HepG2 (cell line): Measurements from ENCODE around the gene C11orf24. TPM values are rescaled to one million over a fixed set of nuclear protein-coding genes. Genes with fewer than 3 reads are reported as not detected.

Experiments used
- BRCA1 ChIP-seq: sonication (generic); formaldehyde crosslinking; IDR thresholded peaks from 2 replicates; pipeline ENCODE4 v1.4.0; 2020; ENCODE audit warnings: missing genetic modification reagents
- CBX1 ChIP-seq: IDR thresholded peaks from one replicate; pipeline ENCODE4 v1.6.1; 2016; ENCODE audit warnings: antibody characterized with exemption, low read depth
- ELF1 ChIP-seq: sonication (generic); formaldehyde crosslinking; IDR thresholded peaks from 2 replicates; pipeline ENCODE4 v1.4.0; 2020; ENCODE audit warnings: missing genetic modification reagents
- HIVEP1 ChIP-seq: sonication (generic); formaldehyde crosslinking; IDR thresholded peaks from 2 replicates; pipeline ENCODE4 v1.4.0; 2020; ENCODE audit warnings: mild to moderate bottlenecking, missing genetic modification reagents
- JARID2 ChIP-seq: sonication (generic); formaldehyde crosslinking; IDR thresholded peaks from 2 replicates; pipeline ENCODE4 v1.8.1; 2023; ENCODE audit warnings: missing genetic modification reagents, inconsistent platforms; ENCODE audit not compliant: insufficient replicate concordance
- KLF13 ChIP-seq: sonication (generic); formaldehyde crosslinking; IDR thresholded peaks from 2 replicates; pipeline ENCODE4 v1.4.0; 2020; ENCODE audit warnings: mild to moderate bottlenecking, missing genetic modification reagents
- PPARG ChIP-seq: conservative IDR thresholded peaks from 2 replicates; pipeline ENCODE4 v1.6.1; 2016; ENCODE audit warnings: missing biosample characterization, missing genetic modification reagents
- REXO4 ChIP-seq: sonication (generic); formaldehyde crosslinking; IDR thresholded peaks from 2 replicates; pipeline ENCODE4 v1.8.0; 2022; ENCODE audit warnings: missing genetic modification reagents, mild to moderate bottlenecking, borderline replicate concordance
- ZBTB42 ChIP-seq: sonication (generic); formaldehyde crosslinking; IDR thresholded peaks from 2 replicates; pipeline ENCODE4 v1.5.0; 2020; ENCODE audit warnings: mild to moderate bottlenecking, missing genetic modification reagents
- ZMYM2 ChIP-seq: sonication (generic); formaldehyde crosslinking; IDR thresholded peaks from 2 replicates; pipeline ENCODE4 v1.8.0; 2022; ENCODE audit warnings: mild to moderate bottlenecking, missing genetic modification reagents
- ZNF143 ChIP-seq: sonication (generic); formaldehyde crosslinking; IDR thresholded peaks from 2 replicates; pipeline ENCODE4 v1.4.0; 2020; ENCODE audit warnings: missing genetic modification reagents
- ZNF343 ChIP-seq: sonication (generic); formaldehyde crosslinking; IDR thresholded peaks from 2 replicates; pipeline ENCODE4 v1.4.0; 2020; ENCODE audit warnings: mild to moderate bottlenecking, missing genetic modification reagents
- ZNF564 ChIP-seq: sonication (generic); formaldehyde crosslinking; IDR thresholded peaks from 2 replicates; pipeline ENCODE4 v1.8.1; 2023; ENCODE audit warnings: mild to moderate bottlenecking, missing genetic modification reagents
- ZNF607 ChIP-seq: sonication (generic); formaldehyde crosslinking; IDR thresholded peaks from 2 replicates; pipeline ENCODE4 v1.5.1; 2020; ENCODE audit warnings: missing genetic modification reagents, mild to moderate bottlenecking, borderline replicate concordance
- ZNF768 ChIP-seq: sonication (generic); formaldehyde crosslinking; IDR thresholded peaks from 2 replicates; pipeline ENCODE4 v1.4.0; 2020; ENCODE audit warnings: missing genetic modification reagents
- polyA plus RNA-seq, 8 experiments: library from polyadenylated mRNA; depleted of rRNA in 3 of 8; stranded (reverse) in 7 of 8; unstranded in 1 of 8; fragments of >200 nt; fragmentation: Illumina TruSeq in 4 of 8; extraction: Trizol in 4 of 8; gene quantifications; 2 replicates each; pipeline versions ENCODE4 v1.2.1 to v1.2.3, GENCODE V29; 2011 to 2016; ENCODE audit warnings: low read depth in 4 of 8, missing spikeins in 1 of 8, mixed read lengths in 1 of 8; ENCODE audit not compliant: insufficient read depth in 1 of 8
- total RNA-seq, 5 experiments: library from RNA; depleted of rRNA; stranded (reverse); fragments of >200 nt; fragmentation: Illumina TruSeq; extraction: Trizol; gene quantifications; 2 replicates each; pipeline ENCODE4 v1.2.3, GENCODE V29; 2016; ENCODE audit warnings: low read depth in 1 of 5
- TF ChIP-seq, protein P1 (sequence below): sonication (generic); formaldehyde crosslinking; IDR thresholded peaks from 2 replicates; pipeline ENCODE4 v1.4.0; 2020; ENCODE audit warnings: missing genetic modification reagents
- TF ChIP-seq, protein P2 (sequence below): sonication (generic); formaldehyde crosslinking; IDR thresholded peaks from 2 replicates; pipeline ENCODE4 v1.4.0; 2020; ENCODE audit warnings: missing genetic modification reagents
- TF ChIP-seq, protein P3 (sequence below): sonication (generic); formaldehyde crosslinking; IDR thresholded peaks from 2 replicates; pipeline ENCODE4 v1.4.0; 2020; ENCODE audit warnings: mild to moderate bottlenecking, missing genetic modification reagents
- TF ChIP-seq, protein P4 (sequence below): sonication (generic); formaldehyde crosslinking; IDR thresholded peaks from 2 replicates; pipeline ENCODE4 v1.4.0; 2020; ENCODE audit warnings: missing genetic modification reagents, borderline replicate concordance
- TF ChIP-seq, protein P5 (sequence below): sonication (generic); formaldehyde crosslinking; IDR thresholded peaks from 2 replicates; pipeline ENCODE4 v1.5.1; 2020; ENCODE audit warnings: mild to moderate bottlenecking, missing genetic modification reagents, moderate library complexity

Gene C11orf24
- total and polyA plus RNA-seq, 2 of the 13 experiments (the other 11 are each of a cell fraction or from before 2014, with no cell fraction given) = 52.9 to 55.5 TPM

DNA sequence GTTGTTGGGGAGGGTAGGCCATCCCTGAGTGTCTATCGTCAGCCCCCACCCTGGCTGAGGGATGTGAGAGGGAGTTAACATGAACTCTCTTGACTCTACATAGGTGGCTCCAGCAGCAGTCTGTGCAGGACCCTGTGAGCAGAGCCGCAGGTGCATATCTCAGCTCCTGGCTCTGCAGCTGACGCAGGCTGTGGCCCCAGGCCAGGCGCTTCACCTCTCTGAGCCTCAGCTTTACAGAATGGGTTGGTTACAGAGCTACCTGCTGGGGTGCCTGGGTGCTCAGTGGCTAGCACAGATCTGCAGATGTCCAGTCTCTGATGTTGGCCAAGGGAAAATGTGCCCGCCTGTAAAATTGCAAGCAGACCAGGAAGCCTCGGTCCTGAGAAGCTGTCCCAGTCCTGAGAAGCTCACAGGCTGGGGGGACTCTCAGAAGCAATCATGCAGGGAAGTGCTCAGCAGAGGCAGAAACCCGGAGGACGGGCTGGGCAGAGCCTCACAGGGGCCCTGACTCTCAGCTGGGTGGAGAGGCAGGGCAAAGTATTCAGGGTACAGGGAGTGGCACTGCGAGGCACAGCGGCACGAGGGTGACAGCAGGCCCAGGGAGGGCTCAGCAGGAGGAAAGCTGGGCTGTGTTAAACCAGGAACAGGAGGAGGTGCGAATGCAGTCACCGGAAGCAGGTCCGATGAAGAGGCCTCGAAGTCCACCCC is 24.7 kb upstream of the C11orf24 start (continued):
- TF ChIP-seq, protein P1, sequence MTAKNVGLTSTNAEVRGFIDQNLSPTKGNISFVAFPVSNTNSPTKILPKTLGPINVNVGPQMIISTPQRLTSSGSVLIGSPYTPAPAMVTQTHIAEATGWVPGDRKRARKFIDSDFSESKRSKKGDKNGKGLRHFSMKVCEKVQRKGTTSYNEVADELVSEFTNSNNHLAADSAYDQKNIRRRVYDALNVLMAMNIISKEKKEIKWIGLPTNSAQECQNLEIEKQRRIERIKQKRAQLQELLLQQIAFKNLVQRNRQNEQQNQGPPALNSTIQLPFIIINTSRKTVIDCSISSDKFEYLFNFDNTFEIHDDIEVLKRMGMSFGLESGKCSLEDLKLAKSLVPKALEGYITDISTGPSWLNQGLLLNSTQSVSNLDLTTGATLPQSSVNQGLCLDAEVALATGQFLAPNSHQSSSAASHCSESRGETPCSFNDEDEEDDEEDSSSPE (CRISPR knock-in tag) = no peak
- TF ChIP-seq ZNF607 (CRISPR knock-in tag) (no peak), KLF13 (CRISPR knock-in tag) (no peak), REXO4 (CRISPR knock-in tag) (no peak), CBX1 (no peak), ZMYM2 (CRISPR knock-in tag) (no peak), BRCA1 (CRISPR knock-in tag) (no peak), JARID2 (CRISPR knock-in tag) (no peak), PPARG (CRISPR knock-in tag) (no peak), ZNF768 (CRISPR knock-in tag) (peak; percentile 37; the same call in 1 of the 2 replicates), ZNF564 (CRISPR knock-in tag) (no peak), HIVEP1 (peak; percentile 14; the same call in 1 of the 2 replicates), ZNF143 (CRISPR knock-in tag) (no peak), ZBTB42 (no peak), ZNF343 (no peak), ELF1 (CRISPR knock-in tag) (no peak)
- TF ChIP-seq, protein P2, sequence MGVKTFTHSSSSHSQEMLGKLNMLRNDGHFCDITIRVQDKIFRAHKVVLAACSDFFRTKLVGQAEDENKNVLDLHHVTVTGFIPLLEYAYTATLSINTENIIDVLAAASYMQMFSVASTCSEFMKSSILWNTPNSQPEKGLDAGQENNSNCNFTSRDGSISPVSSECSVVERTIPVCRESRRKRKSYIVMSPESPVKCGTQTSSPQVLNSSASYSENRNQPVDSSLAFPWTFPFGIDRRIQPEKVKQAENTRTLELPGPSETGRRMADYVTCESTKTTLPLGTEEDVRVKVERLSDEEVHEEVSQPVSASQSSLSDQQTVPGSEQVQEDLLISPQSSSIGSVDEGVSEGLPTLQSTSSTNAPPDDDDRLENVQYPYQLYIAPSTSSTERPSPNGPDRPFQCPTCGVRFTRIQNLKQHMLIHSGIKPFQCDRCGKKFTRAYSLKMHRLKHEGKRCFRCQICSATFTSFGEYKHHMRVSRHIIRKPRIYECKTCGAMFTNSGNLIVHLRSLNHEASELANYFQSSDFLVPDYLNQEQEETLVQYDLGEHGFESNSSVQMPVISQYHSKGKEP = no peak
- TF ChIP-seq, protein P3, sequence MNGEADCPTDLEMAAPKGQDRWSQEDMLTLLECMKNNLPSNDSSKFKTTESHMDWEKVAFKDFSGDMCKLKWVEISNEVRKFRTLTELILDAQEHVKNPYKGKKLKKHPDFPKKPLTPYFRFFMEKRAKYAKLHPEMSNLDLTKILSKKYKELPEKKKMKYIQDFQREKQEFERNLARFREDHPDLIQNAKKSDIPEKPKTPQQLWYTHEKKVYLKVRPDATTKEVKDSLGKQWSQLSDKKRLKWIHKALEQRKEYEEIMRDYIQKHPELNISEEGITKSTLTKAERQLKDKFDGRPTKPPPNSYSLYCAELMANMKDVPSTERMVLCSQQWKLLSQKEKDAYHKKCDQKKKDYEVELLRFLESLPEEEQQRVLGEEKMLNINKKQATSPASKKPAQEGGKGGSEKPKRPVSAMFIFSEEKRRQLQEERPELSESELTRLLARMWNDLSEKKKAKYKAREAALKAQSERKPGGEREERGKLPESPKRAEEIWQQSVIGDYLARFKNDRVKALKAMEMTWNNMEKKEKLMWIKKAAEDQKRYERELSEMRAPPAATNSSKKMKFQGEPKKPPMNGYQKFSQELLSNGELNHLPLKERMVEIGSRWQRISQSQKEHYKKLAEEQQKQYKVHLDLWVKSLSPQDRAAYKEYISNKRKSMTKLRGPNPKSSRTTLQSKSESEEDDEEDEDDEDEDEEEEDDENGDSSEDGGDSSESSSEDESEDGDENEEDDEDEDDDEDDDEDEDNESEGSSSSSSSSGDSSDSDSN = no peak
- TF ChIP-seq, protein P4, sequence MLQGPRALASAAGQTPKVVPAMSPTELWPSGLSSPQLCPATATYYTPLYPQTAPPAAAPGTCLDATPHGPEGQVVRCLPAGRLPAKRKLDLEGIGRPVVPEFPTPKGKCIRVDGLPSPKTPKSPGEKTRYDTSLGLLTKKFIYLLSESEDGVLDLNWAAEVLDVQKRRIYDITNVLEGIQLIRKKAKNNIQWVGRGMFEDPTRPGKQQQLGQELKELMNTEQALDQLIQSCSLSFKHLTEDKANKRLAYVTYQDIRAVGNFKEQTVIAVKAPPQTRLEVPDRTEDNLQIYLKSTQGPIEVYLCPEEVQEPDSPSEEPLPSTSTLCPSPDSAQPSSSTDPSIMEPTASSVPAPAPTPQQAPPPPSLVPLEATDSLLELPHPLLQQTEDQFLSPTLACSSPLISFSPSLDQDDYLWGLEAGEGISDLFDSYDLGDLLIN (CRISPR knock-in tag) = no peak
- TF ChIP-seq, protein P5, sequence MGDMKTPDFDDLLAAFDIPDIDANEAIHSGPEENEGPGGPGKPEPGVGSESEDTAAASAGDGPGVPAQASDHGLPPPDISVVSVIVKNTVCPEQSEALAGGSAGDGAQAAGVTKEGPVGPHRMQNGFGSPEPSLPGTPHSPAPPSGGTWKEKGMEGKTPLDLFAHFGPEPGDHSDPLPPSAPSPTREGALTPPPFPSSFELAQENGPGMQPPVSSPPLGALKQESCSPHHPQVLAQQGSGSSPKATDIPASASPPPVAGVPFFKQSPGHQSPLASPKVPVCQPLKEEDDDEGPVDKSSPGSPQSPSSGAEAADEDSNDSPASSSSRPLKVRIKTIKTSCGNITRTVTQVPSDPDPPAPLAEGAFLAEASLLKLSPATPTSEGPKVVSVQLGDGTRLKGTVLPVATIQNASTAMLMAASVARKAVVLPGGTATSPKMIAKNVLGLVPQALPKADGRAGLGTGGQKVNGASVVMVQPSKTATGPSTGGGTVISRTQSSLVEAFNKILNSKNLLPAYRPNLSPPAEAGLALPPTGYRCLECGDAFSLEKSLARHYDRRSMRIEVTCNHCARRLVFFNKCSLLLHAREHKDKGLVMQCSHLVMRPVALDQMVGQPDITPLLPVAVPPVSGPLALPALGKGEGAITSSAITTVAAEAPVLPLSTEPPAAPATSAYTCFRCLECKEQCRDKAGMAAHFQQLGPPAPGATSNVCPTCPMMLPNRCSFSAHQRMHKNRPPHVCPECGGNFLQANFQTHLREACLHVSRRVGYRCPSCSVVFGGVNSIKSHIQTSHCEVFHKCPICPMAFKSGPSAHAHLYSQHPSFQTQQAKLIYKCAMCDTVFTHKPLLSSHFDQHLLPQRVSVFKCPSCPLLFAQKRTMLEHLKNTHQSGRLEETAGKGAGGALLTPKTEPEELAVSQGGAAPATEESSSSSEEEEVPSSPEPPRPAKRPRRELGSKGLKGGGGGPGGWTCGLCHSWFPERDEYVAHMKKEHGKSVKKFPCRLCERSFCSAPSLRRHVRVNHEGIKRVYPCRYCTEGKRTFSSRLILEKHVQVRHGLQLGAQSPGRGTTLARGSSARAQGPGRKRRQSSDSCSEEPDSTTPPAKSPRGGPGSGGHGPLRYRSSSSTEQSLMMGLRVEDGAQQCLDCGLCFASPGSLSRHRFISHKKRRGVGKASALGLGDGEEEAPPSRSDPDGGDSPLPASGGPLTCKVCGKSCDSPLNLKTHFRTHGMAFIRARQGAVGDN = 0 out of 2 replicates have a peak, but pooled peaks have one; percentile 48
